HG03565 (cell line): Measurements from ENCODE around the gene PRAC2.

Experiments used
- ATAC-seq: cut with Tn5 transposase; IDR thresholded peaks from one replicate; pipeline ENCODE4 v1.9.1; 2021; ENCODE audit warnings: mild to moderate bottlenecking, moderate library complexity; ENCODE audit not compliant: unreplicated experiment

The PRAC2 gene

DNA sequence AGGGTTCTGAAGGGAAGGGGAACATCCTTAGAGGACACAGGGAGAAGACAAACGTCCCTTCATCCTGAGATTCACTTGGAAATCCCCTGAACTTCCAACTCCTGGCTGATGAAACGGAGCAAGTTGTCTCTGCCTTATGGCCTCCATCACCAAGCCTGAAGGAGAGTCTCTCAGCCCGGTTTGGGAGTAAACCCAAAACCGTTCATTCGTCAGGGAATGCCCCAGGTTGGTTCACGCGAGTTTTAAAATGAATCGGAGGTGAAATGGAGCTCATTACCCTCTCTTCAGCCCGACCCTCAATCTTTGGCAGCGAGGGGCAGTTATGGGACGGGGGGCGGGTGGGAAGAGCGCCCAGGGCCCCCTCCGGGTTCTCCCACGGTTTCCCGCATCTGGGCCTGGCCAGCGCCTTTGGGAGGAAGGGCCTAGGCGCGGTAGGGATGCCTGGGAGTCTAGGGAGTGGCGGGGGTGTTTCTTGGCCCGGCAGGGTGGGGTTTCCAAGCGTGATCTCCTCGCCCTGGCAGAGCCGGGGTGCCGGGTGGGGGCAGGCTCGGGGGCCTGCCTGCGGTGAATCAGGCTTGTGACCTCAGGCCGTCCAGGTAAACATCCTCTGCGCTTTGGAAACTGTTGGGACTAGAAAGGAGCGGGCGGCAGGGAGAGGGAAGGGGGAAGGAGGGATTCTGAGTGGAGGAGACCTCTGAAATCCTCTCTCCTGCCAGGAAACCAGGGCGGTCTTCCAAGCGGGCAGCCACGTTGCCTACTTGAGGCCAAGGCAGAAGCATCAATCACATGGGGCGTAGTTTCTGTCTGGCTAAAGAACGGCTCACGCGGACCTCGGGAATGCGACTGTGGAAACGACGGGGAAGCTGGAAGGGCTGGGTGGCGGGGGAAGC lies 29.7 kb downstream of the PRAC2 start:
- no peak for ATAC-seq

DNA sequence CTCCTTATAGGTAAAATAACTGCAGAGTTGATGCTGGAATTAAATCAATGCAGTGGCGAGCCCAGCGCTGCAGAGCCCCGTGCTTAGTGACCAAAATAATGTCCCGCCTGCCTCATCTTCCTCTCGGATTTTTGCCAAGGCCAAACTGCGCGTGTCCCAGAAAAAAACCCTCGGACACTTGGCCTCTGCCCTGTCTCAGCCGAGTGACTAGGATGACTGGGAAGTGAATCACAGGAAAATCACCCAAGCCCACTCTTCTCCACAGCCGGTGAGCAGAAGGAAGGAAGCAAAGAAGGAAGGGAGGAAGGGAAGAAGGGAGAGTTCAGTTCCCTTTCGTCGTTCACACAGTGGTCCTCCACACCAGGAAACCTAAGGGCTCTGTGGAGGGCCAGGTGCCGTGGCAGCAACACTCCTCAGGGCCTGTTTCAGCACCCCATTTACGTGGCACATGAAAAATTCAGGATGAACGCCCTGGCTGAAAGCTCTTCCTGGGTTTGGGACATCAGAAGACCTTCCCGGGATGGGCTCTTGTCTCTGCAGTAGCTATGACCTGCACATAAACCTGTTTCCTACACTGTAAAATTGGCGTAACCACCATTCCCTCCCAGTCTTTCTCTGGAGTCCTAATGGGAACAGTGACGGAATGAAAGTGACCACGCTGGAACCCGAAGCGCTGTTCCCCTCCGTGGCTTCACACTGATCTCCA lies 31.0 kb downstream of the PRAC2 start:
- ATAC-seq, result no peak

DNA sequence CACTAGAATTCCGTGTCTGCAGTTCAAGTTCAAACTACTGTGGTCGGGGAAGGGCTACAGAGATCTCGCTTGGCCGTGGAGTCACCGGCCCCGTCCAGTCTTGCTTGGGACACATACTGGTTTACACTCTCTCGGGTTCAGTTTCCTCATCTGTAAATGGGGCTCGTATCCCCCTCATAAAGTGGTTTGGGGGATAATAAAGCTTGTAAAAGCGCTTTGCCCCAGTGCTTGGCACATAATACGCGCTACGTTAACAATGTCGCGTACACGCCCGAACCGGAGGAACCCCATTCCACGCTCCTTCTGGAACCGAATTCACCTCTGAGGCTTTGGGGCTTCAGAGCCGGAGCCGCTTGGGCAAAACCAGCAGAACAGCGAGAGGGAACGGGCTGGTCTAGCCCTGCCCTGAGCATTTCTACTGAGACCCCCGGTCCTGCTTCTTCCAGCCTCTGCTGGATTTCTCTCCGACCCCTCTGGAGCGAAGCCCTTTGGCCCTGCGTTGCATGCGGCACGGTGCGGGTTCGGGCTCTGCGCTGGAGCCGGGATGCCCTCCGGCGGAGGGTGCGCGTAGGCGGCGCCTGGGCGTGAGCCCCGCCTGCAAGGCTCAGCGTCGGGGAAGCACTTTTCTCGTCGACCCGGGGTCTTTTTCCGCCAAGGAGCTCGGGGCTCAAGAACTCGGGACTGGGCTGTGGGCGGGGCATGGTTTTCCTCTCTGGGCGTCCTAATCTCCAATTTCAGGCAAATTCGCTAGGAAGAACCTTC lies 31.7 kb downstream of the PRAC2 start:
- ATAC-seq, result no peak

DNA sequence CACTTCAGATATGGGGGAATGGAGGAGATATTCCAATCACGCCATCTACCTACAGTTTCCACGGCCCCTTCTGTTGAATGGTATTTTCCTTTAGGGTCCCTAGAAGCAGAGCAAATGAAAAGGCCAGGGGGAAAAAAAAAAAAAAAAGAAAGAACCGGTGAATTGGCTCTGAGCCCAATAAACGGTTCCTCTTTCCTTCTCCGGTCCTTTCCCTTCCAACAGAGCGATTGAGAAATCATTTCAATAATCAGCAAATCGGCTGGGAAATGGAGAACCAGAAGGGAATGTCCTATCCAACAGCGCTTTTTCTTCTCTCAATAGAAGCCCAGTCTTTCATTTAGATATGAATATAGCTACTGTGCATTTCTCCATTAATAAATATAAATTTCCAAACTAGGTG lies 32.4 kb downstream of the PRAC2 start:
- ATAC-seq, result no peak

GRCh38 chr17:48756830-48757251 lies 33.9 kb downstream of the PRAC2 start:
- ATAC-seq, result no peak

DNA sequence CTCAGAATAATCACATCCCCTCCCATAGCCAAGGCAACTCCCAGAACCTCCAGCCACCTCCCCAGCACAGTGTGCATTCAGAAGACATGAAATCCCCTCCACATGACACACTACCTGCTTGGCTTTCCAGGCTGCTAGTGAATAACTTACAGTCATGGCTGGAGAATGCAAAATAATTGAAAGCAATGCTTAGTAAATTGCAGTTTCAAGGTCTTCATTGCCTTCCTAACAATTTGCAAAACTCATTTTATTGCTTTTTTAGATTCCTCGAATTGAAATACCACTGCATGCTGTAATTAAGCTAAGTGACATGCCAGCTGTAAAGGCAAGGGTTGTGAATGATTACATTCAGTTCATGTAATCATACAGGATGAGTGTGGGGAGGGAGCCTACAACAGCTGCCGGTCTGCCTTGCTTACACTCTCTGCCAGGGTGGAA lies 34.6 kb downstream of the PRAC2 start:
- no peak for ATAC-seq

GRCh38 chr17:48759288-48759687 lies 36.3 kb downstream of the PRAC2 start:
- ATAC-seq, result no peak

DNA sequence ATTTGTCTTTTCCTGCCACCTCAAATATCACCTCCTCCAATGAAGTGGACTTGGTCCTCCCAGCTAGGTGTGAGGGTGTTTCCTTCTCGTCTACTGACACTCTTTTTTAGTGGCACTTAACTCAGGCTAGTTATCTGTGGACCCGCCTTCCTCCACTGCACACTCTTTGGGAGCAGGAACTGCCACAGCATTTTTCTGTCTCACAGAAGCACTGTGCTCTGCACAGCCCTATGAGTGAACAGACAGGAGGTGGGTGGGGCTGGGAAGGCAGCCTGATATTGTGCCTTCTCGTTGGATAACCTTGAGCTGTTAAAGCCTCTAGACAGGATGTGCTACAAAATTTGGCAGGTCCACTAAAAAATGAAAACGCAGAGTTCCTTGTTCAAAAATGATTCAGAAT lies 37.4 kb downstream of the PRAC2 start:
- ATAC-seq, result no peak

GRCh38 chr17:48761114-48761513 lies 38.1 kb downstream of the PRAC2 start:
- ATAC-seq, result no peak

DNA sequence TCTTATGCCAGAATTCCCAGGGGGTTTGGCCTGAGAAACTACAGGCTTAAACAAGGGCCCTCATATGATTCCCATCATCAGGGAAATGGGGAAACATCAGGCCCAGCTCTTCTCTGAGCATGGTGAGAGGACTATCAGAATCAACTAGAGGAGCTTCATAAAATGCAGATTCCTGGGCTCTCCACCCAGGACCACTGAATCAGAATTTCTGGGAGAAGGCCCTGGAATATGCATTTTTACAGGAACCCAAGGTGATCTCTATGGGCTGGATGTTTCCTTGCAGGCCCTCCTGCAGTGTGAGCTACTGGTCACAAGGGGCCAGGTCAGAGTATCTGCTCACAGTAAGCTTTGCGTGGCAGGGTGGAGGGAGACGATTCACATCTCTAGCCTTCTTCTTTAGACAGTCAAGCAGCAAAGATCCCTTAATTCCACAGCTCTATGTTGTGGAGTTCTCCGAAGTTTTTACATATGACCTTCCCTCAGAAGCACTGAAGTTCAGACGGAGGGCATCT lies 44.3 kb downstream of the PRAC2 start:
- no peak for ATAC-seq

- ATAC-seq, result no peak
Measured at GRCh38 chr17:48769009-48769675, 46.2 kb downstream of the PRAC2 start.

GRCh38 chr17:48770954-48771353 lies 48.0 kb downstream of the PRAC2 start:
- no peak for ATAC-seq

DNA sequence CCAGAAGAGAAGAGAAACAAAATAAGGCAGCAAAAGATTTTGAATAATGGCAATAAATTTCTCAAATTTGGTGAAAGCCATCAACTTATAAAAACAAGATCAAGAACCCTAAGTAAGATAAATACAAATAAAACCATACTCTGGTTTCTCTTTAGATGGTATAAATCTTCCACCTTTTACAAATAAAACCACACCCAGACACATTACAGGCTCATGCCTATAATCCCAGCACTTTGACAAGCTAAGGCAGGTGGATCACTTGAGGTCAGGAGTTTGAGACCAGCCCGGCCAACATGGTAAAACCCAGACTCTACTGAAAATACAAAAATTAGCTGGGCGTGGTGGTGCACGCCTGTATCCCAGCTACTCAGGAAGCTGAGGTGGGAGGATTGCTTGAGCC lies 50.3 kb downstream of the PRAC2 start:
- ATAC-seq, result no peak
